CD4-positive, alpha-beta T cell (primary cell): ENCODE measurements around the gene SYNGR3. TPM values are rescaled to one million over a fixed set of nuclear protein-coding genes. Genes with fewer than 3 reads are reported as not detected.
"Not testable (repeated sequence)": the region's sequence is repeated elsewhere in the genome, so short reads cannot be mapped to it uniquely, and the experiment has no call there.

Experiments
- ATAC-seq: fragments of 200-7000 bp; cut with Tn5 transposase; one replicate; pipeline ENCODE4 v1.10.0; 2022; ENCODE audit warnings: mild to moderate bottlenecking; ENCODE audit not compliant: poor library complexity
- CTCF ChIA-PET: fragments of 350-600 bp; sonication (Branson Sonifier 250); formaldehyde crosslinking; loops from one replicate; lab custom pipeline; 2021; ENCODE audit warnings: antibody characterized with exemption, inconsistent platforms; lab: Charles Lee
- POLR2A ChIA-PET: fragments of 350-600 bp; sonication (Branson Sonifier 250); formaldehyde crosslinking; loops from one replicate; lab custom pipeline; 2021; ENCODE audit warnings: antibody characterized with exemption, inconsistent platforms; lab: Charles Lee
- DNase-seq, 14 experiments: peaks; one replicate each; pipeline ENCODE4 v3.0.0-alpha.2; 2013 to 2020; ENCODE audit warnings: mixed read lengths in 2 of 14
- H3K27ac ChIP-seq, 2 donors: one replicate each; pipeline versions ENCODE4 v1.5.1 to v1.7.0; 2013; ENCODE audit warnings: low read length in 2 of 2, low read depth in 1 of 2, mild to moderate bottlenecking in 1 of 2
- H3K27me3 ChIP-seq, 2 experiments: 1 replicate in 1 of 2; 2 replicates in 1 of 2; pipeline versions ENCODE4 v1.6.1 to v1.7.0; 2013; ENCODE audit warnings: low read length in 2 of 2, control low read depth in 1 of 2, mild to moderate bottlenecking in 1 of 2, moderate library complexity in 1 of 2; ENCODE audit not compliant: insufficient read depth in 2 of 2, control insufficient read depth in 1 of 2
- H3K36me3 ChIP-seq: one replicate; pipeline ENCODE4 v1.6.1; 2013; ENCODE audit warnings: low read length, control low read depth; ENCODE audit not compliant: insufficient read depth
- H3K4me1 ChIP-seq: one replicate; pipeline ENCODE4 v1.6.1; 2013; ENCODE audit warnings: low read length, control low read depth; ENCODE audit not compliant: insufficient read depth
- H3K4me3 ChIP-seq: one replicate; pipeline ENCODE4 v1.5.1; 2013; ENCODE audit warnings: mild to moderate bottlenecking, low read length, moderate library complexity
- H3K9me3 ChIP-seq, 2 experiments: 1 replicate in 1 of 2; 2 replicates in 1 of 2; pipeline versions ENCODE4 v1.6.1 to v1.7.0; 2013; ENCODE audit warnings: low read length in 2 of 2, mild to moderate bottlenecking in 2 of 2, control low read depth in 1 of 2, moderate library complexity in 1 of 2; ENCODE audit not compliant: control insufficient read depth in 1 of 2, insufficient read depth in 1 of 2
- H3K27ac Mint-ChIP-seq: one replicate; pipeline ENCODE4 v1.8.0; 2020; ENCODE audit warnings: mixed read lengths
- H3K27me3 Mint-ChIP-seq: one replicate; pipeline ENCODE4 v1.8.0; 2021; ENCODE audit warnings: mixed read lengths
- H3K36me3 Mint-ChIP-seq: one replicate; pipeline ENCODE4 v1.8.0; 2021; ENCODE audit warnings: low read depth, mixed read lengths
- H3K4me1 Mint-ChIP-seq: one replicate; pipeline ENCODE4 v1.8.0; 2021; ENCODE audit warnings: low read depth, mixed read lengths
- H3K4me3 Mint-ChIP-seq: one replicate; pipeline ENCODE4 v1.8.0; 2020; ENCODE audit warnings: mild to moderate bottlenecking, mixed read lengths
- H3K9me3 Mint-ChIP-seq: one replicate; pipeline ENCODE4 v1.8.0; 2020; ENCODE audit warnings: mixed read lengths
- CTCF ChIP-seq: fragments of 200-600 bp; IDR thresholded peaks from one replicate; pipeline ENCODE4 v1.8.0; 2022; ENCODE audit warnings: antibody characterized with exemption, mild to moderate bottlenecking
- intact Hi-C, 2 experiments: fragments of 100-400 bp; cut with DNase I in 1 of 2; cut with micrococcal nuclease in 1 of 2; formaldehyde crosslinking; loops; one replicate each; pipeline versions ENCODE4 v1.15.1 to v1.9.0; 2023 to 2025; cut with DNase I, micrococcal nuclease
- total RNA-seq, 174 experiments: library from RNA in 2 of 174; stranded (reverse) in 2 of 174; gene quantifications; one replicate each; pipeline ENCODE4 v1.2.3 and lab custom pipeline; 2021 to 2026

Gene SYNGR3
- total RNA-seq, 2 experiments from 2014 or later = 3.8 to 3.9 TPM

GRCh38 chr16:2031081-2031577, 41.4 kb downstream of the SYNGR3 start:
- Histone ChIP-seq H3K27me3 (no peaks in the 10 kb centered on the region), H3K4me3 (no peak overlapping the region), H3K36me3 (no peaks in the 10 kb centered on the region), H3K4me1 (peaks cover 18% of the 10 kb centered on the region), H3K9me3 (no peaks in the 10 kb centered on the region), H3K27ac (no peak overlapping the region)
- no peaks in the 10 kb centered on the region for H3K36me3 Mint-ChIP-seq
- no peaks in the 10 kb centered on the region for H3K27me3 Mint-ChIP-seq
- ChIA-PET POLR2A (no interaction called here), CTCF (no interaction called here)
- H3K9me3 Mint-ChIP-seq = no peaks in the 10 kb centered on the region
- DNase-seq (no peak), ATAC-seq (no peak)
- TF ChIP-seq CTCF = no peak
- peaks cover 6% of the 10 kb centered on the region for H3K4me1 Mint-ChIP-seq
- intact Hi-C loops = no loop called here
- no peak overlapping the region for H3K27ac Mint-ChIP-seq
- no peak overlapping the region for H3K4me3 Mint-ChIP-seq

GRCh38 chr16:2032285-2033056, 42.7 kb downstream of the SYNGR3 start:
- Mint-ChIP-seq H3K4me3 (no peak overlapping the region), H3K27me3 (no peaks in the 10 kb centered on the region), H3K27ac (no peak overlapping the region)

GRCh38 chr16:2033057-2033908, 43.5 kb downstream of the SYNGR3 start:
- Histone ChIP-seq H3K27me3 (no peaks in the 10 kb centered on the region), H3K4me3 (no peak overlapping the region), H3K4me1 (peaks cover 7% of the 10 kb centered on the region), H3K36me3 (no peaks in the 10 kb centered on the region), H3K9me3 (no peaks in the 10 kb centered on the region), H3K27ac (no peak overlapping the region)
- Mint-ChIP-seq H3K9me3 (no peaks in the 10 kb centered on the region), H3K4me3 (no peak overlapping the region), H3K4me1 (no peaks in the 10 kb centered on the region), H3K27ac (no peak overlapping the region), H3K36me3 (no peaks in the 10 kb centered on the region), H3K27me3 (no peaks in the 10 kb centered on the region)
- DNase-seq = no peak
- ChIA-PET POLR2A (no interaction called here), CTCF (no interaction called here)
- TF ChIP-seq CTCF = no peak
- intact Hi-C loops = no loop called here
- peak; percentile 66 for ATAC-seq

More at GRCh38 chr16:2032285-2033056, 42.7 kb downstream of the SYNGR3 start:
- Histone ChIP-seq H3K27ac (no peak overlapping the region), H3K9me3 (no peaks in the 10 kb centered on the region), H3K27me3 (no peaks in the 10 kb centered on the region), H3K4me1 (peaks cover 10% of the 10 kb centered on the region), H3K36me3 (no peaks in the 10 kb centered on the region), H3K4me3 (no peak overlapping the region)
- H3K36me3 Mint-ChIP-seq = no peaks in the 10 kb centered on the region
- DNase-seq (no peak), ATAC-seq (no peak)
- intact Hi-C loops = no loop called here
- CTCF ChIA-PET = no interaction called here
- peaks cover 3% of the 10 kb centered on the region for H3K4me1 Mint-ChIP-seq
- POLR2A ChIA-PET = no interaction called here
- TF ChIP-seq CTCF = no peak
- no peaks in the 10 kb centered on the region for H3K9me3 Mint-ChIP-seq

- intact Hi-C loops, H3K27ac Mint-ChIP-seq, H3K4me1 Mint-ChIP-seq, CTCF ChIA-PET, H3K27me3 ChIP-seq, H3K4me1 ChIP-seq, H3K36me3 ChIP-seq, H3K9me3 ChIP-seq, H3K27ac ChIP-seq, H3K9me3 Mint-ChIP-seq, H3K27me3 Mint-ChIP-seq, ATAC-seq, DNase-seq, H3K4me3 ChIP-seq, H3K4me3 Mint-ChIP-seq, POLR2A ChIA-PET, H3K36me3 Mint-ChIP-seq: not testable (repeated sequence)
Observed at GRCh38 chr16:2033909-2034695, 44.3 kb downstream of the SYNGR3 start.
